Liver (tissue), 9 donors: Measurements from ENCODE around the gene BRD3OS. TPM values are rescaled to one million over a fixed set of nuclear protein-coding genes. Genes with fewer than 3 reads are reported as not detected.

Source experiments
- DNase-seq: peaks from one replicate; pipeline ENCODE4 v3.0.0-alpha.2; 2017; ENCODE audit warnings: low spot score
- H3K27ac ChIP-seq, 2 donors: one replicate each; pipeline ENCODE4 v1.7.0; 2013; ENCODE audit warnings: inconsistent platforms in 2 of 2, low read length in 2 of 2, control low read depth in 1 of 2, low read depth in 1 of 2, mild to moderate bottlenecking in 1 of 2
- H3K27me3 ChIP-seq, 4 donors: one replicate each; pipeline versions ENCODE4 v1.6.1 to v1.7.0; 2013; ENCODE audit warnings: low read length in 3 of 4, inconsistent platforms in 1 of 4, mild to moderate bottlenecking in 1 of 4, moderate library complexity in 1 of 4; ENCODE audit not compliant: control insufficient read depth in 4 of 4, insufficient read depth in 4 of 4
- H3K36me3 ChIP-seq, 4 donors: one replicate each; pipeline versions ENCODE4 v1.6.1 to v1.7.0; 2013; ENCODE audit warnings: low read length in 3 of 4, mild to moderate bottlenecking in 3 of 4, low read depth in 1 of 4, moderate library complexity in 1 of 4; ENCODE audit not compliant: control insufficient read depth in 4 of 4, insufficient read depth in 3 of 4
- H3K4me1 ChIP-seq, 4 donors: one replicate each; pipeline versions ENCODE4 v1.6.1 to v1.7.0; 2013; ENCODE audit warnings: low read length in 3 of 4, mild to moderate bottlenecking in 3 of 4, moderate library complexity in 1 of 4; ENCODE audit not compliant: control insufficient read depth in 4 of 4, insufficient read depth in 4 of 4
- H3K4me3 ChIP-seq, 3 donors: one replicate each; pipeline versions ENCODE4 v1.6.1 to v1.7.0; 2013; ENCODE audit warnings: low read length in 3 of 3, control low read depth in 1 of 3, low read depth in 1 of 3, mild to moderate bottlenecking in 1 of 3
- H3K9ac ChIP-seq, 2 donors: one replicate each; pipeline ENCODE4 v1.7.0; 2013; ENCODE audit warnings: low read length in 2 of 2, mild to moderate bottlenecking in 2 of 2, moderate library complexity in 2 of 2, control low read depth in 1 of 2, low read depth in 1 of 2
- H3K9me3 ChIP-seq, 4 donors: one replicate each; pipeline versions ENCODE4 v1.6.1 to v1.7.0; 2013; ENCODE audit warnings: low read length in 3 of 4; ENCODE audit not compliant: control insufficient read depth in 4 of 4
- ATF3 ChIP-seq: IDR thresholded peaks from 2 replicates; pipeline ENCODE4 v1.6.1; 2016; ENCODE audit warnings: antibody characterized with exemption
- EGR1 ChIP-seq, 2 donors: IDR thresholded peaks; 2 replicates each; pipeline ENCODE4 v1.6.1; 2016 to 2018; ENCODE audit warnings: antibody characterized with exemption in 2 of 2, low read depth in 2 of 2
- FOXA1 ChIP-seq: IDR thresholded peaks from 2 replicates; pipeline ENCODE4 v1.6.1; 2016; ENCODE audit warnings: antibody characterized with exemption
- FOXA2 ChIP-seq: IDR thresholded peaks from 2 replicates; pipeline ENCODE4 v1.6.1; 2016; ENCODE audit warnings: antibody characterized with exemption
- HNF4G ChIP-seq: IDR thresholded peaks from 2 replicates; pipeline ENCODE4 v1.6.1; 2016; ENCODE audit warnings: antibody characterized with exemption
- JUND ChIP-seq, 2 donors: IDR thresholded peaks; 2 replicates each; pipeline ENCODE4 v1.6.1; 2016; ENCODE audit warnings: antibody characterized with exemption in 2 of 2
- MAX ChIP-seq: IDR thresholded peaks from 2 replicates; pipeline ENCODE4 v1.6.1; 2016; ENCODE audit warnings: antibody characterized with exemption
- NR2F2 ChIP-seq: IDR thresholded peaks from 2 replicates; pipeline ENCODE4 v1.6.1; 2016; ENCODE audit warnings: antibody characterized with exemption
- RAD21 ChIP-seq, 2 donors: IDR thresholded peaks; 2 replicates each; pipeline ENCODE4 v1.6.1; 2016; ENCODE audit warnings: antibody characterized with exemption in 2 of 2, mild to moderate bottlenecking in 2 of 2
- RXRA ChIP-seq, 2 donors: IDR thresholded peaks; 2 replicates each; pipeline ENCODE4 v1.6.1; 2017 to 2018; ENCODE audit warnings: antibody characterized with exemption in 2 of 2, mild to moderate bottlenecking in 1 of 2
- SP1 ChIP-seq: IDR thresholded peaks from 2 replicates; pipeline ENCODE4 v1.6.1; 2018; ENCODE audit warnings: antibody characterized with exemption, mild to moderate bottlenecking
- TAF1 ChIP-seq: conservative IDR thresholded peaks from 2 replicates; pipeline ENCODE4 v1.6.1; 2016; ENCODE audit warnings: antibody characterized with exemption, mild to moderate bottlenecking
- YY1 ChIP-seq: IDR thresholded peaks from 2 replicates; pipeline ENCODE4 v1.6.1; 2016; ENCODE audit warnings: antibody characterized with exemption, mild to moderate bottlenecking
- WGBS: extraction: QIAGEN DNeasy Blood & Tissue Kit; methylation state at CpG from one replicate; pipeline ENCODE4 v1.1.7; 2013; 5-methylcytosine and 5-hydroxymethylcytosine counted together
- polyA plus RNA-seq, 2 donors: library from polyadenylated mRNA; stranded (reverse) in 1 of 2; unstranded in 1 of 2; fragments of 200-250 nt in 1 of 2; fragments of >200 nt in 1 of 2; fragmentation: Nextera tagmentation in 1 of 2; extraction: Ambion mirVana in 1 of 2; gene quantifications; one replicate each; pipeline versions ENCODE4 v1.2.1 to v1.2.3, GENCODE V29; 2013 to 2015
- total RNA-seq, 2 donors: library from RNA; depleted of rRNA; stranded (reverse); fragments of >200 nt; gene quantifications; one replicate each; pipeline ENCODE4 v1.2.3, GENCODE V29; 2014
- TF ChIP-seq, protein P1 (sequence below): fragments of 150-350 bp; IDR thresholded peaks from 2 replicates; pipeline ENCODE4 v1.5.1; 2017; ENCODE audit warnings: improper control_type of control experiment, low read depth, low read length; ENCODE audit not compliant: missing input control
- TF ChIP-seq, protein P2 (sequence below): IDR thresholded peaks from 2 replicates; pipeline ENCODE4 v1.6.1; 2016; ENCODE audit warnings: antibody characterized with exemption
- TF ChIP-seq, protein P3 (sequence below): IDR thresholded peaks from 2 replicates; pipeline ENCODE4 v1.6.1; 2016; ENCODE audit warnings: antibody characterized with exemption, mild to moderate bottlenecking
- donor health status: healthy.
- donor health status: healthy.
- donor health status: healthy.
- donor health status: healthy.
- donor health status: healthy.

The BRD3OS gene
- total and polyA plus RNA-seq, 4 donors, result 2.1 to 5.1 (median 2.9) TPM

DNA sequence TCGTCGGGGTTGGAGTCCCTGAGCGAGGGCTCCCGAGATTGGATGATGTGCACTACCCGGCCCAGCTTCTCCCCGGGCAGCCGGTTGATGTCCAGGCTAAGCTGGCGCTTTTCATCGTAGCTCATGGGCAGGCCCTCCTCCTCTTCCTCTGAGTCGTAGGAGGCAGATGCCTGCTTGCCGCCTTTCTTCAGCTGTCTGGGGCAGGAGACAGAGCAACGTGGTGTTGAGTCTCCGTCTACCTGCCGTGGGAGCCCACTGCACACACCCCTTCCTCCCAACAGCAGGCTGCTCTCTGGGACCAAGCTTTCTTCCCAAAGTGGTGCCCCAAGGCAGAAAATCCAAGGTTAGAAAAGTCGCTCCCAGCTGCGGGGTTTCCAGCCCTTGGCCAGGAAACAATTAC, 10.8 kb downstream of the BRD3OS start (continued):
- TF ChIP-seq SP1 (no peak), FOXA1 (no peak)

- Histone ChIP-seq H3K9ac (no peak overlapping the region), H3K27ac (no peak overlapping the region), H3K36me3 (peaks cover 29 to 60% (median 37%) of the 10 kb centered on the region in 4 donors), H3K4me1 (peaks cover 0 to 2% (median 0%) of the 10 kb centered on the region in 4 donors), H3K9me3 (no peaks in the 10 kb centered on the region), H3K4me3 (no peak overlapping the region), H3K27me3 (no peaks in the 10 kb centered on the region)
- whole genome bisulfite sequencing, result 99% methylated on average over 2 of the region's 2 CpGs
- TF ChIP-seq RAD21 (IDR thresholded peaks at IDR 0.05) (no peak), HNF4G (no peak), FOXA2 (no peak), ATF3 (no peak), RXRA (IDR thresholded peaks at IDR 0.05) (no peak), NR2F2 (no peak), TAF1 (no peak), YY1 (no peak), JUND (IDR thresholded peaks at IDR 0.05) (no peak), FOXA1 (no peak)
- TF ChIP-seq, protein P1, sequence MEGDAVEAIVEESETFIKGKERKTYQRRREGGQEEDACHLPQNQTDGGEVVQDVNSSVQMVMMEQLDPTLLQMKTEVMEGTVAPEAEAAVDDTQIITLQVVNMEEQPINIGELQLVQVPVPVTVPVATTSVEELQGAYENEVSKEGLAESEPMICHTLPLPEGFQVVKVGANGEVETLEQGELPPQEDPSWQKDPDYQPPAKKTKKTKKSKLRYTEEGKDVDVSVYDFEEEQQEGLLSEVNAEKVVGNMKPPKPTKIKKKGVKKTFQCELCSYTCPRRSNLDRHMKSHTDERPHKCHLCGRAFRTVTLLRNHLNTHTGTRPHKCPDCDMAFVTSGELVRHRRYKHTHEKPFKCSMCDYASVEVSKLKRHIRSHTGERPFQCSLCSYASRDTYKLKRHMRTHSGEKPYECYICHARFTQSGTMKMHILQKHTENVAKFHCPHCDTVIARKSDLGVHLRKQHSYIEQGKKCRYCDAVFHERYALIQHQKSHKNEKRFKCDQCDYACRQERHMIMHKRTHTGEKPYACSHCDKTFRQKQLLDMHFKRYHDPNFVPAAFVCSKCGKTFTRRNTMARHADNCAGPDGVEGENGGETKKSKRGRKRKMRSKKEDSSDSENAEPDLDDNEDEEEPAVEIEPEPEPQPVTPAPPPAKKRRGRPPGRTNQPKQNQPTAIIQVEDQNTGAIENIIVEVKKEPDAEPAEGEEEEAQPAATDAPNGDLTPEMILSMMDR, result no peak
- DNase-seq, result no peak
Measured at GRCh38 chr9:134037641-134038040, 12.4 kb downstream of the BRD3OS start.

DNA sequence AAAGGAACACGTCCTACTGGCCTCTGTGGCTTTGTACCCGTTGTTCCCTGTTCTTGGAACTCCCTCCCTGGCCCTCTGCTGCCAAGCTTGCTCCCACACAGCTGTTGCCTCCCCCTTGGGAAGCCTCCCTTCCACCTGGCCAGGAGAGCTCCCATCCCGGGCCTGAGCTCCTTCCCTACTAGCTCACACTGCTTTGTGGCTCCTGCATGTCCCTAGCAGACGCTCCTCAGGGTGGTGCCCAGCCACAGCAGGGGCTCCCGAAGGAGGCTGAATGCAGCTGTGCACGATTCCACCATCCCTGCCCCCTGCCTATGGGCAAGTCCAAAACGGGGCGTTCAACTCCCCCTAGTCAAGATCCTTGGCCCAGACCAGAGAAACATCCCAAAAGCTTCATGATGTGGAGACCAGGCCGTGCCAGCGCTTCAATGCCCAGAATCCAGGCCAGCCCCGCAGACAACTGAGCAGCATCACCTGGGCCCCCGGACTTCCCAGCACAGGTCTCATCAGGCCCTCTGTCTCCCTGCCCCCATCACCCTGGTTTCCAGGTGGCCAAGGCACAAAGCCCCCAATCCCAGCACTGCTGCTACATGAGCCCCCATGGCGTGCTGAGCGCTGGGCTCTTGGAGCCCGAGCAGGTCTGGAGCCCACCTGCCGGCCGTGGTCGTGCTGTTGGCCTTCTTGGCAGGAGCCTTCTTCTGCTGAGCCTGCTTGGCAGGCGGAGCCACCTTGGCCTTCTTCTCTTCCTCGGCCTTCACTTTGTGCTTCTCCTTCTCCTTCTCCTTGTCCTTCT, 14.3 kb downstream of the BRD3OS start:
- H3K27me3 ChIP-seq, result no peaks in the 10 kb centered on the region
- WGBS, result 94% methylated on average over 20 of the region's 20 CpGs
- H3K4me3 ChIP-seq, result no peak overlapping the region
- no peak overlapping the region for H3K9ac ChIP-seq
- H3K27ac ChIP-seq, result no peak overlapping the region
- no peak for DNase-seq
- H3K9me3 ChIP-seq, result no peaks in the 10 kb centered on the region
- H3K36me3 ChIP-seq, result peaks cover 16 to 45% (median 27%) of the 10 kb centered on the region in 4 donors
- peaks cover 0 to 9% (median under 1%) of the 10 kb centered on the region in 4 donors for H3K4me1 ChIP-seq
- TF ChIP-seq HNF4G (no peak), MAX (no peak), TAF1 (no peak), EGR1 (IDR thresholded peaks at IDR 0.05; ENCODE audit: low read depth in 2 of 2) (no peak), ATF3 (no peak), RXRA (IDR thresholded peaks at IDR 0.05) (no peak), NR2F2 (no peak)
- TF ChIP-seq, protein P2, sequence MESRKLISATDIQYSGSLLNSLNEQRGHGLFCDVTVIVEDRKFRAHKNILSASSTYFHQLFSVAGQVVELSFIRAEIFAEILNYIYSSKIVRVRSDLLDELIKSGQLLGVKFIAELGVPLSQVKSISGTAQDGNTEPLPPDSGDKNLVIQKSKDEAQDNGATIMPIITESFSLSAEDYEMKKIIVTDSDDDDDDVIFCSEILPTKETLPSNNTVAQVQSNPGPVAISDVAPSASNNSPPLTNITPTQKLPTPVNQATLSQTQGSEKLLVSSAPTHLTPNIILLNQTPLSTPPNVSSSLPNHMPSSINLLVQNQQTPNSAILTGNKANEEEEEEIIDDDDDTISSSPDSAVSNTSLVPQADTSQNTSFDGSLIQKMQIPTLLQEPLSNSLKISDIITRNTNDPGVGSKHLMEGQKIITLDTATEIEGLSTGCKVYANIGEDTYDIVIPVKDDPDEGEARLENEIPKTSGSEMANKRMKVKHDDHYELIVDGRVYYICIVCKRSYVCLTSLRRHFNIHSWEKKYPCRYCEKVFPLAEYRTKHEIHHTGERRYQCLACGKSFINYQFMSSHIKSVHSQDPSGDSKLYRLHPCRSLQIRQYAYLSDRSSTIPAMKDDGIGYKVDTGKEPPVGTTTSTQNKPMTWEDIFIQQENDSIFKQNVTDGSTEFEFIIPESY, result no peak
- TF ChIP-seq, protein P3, sequence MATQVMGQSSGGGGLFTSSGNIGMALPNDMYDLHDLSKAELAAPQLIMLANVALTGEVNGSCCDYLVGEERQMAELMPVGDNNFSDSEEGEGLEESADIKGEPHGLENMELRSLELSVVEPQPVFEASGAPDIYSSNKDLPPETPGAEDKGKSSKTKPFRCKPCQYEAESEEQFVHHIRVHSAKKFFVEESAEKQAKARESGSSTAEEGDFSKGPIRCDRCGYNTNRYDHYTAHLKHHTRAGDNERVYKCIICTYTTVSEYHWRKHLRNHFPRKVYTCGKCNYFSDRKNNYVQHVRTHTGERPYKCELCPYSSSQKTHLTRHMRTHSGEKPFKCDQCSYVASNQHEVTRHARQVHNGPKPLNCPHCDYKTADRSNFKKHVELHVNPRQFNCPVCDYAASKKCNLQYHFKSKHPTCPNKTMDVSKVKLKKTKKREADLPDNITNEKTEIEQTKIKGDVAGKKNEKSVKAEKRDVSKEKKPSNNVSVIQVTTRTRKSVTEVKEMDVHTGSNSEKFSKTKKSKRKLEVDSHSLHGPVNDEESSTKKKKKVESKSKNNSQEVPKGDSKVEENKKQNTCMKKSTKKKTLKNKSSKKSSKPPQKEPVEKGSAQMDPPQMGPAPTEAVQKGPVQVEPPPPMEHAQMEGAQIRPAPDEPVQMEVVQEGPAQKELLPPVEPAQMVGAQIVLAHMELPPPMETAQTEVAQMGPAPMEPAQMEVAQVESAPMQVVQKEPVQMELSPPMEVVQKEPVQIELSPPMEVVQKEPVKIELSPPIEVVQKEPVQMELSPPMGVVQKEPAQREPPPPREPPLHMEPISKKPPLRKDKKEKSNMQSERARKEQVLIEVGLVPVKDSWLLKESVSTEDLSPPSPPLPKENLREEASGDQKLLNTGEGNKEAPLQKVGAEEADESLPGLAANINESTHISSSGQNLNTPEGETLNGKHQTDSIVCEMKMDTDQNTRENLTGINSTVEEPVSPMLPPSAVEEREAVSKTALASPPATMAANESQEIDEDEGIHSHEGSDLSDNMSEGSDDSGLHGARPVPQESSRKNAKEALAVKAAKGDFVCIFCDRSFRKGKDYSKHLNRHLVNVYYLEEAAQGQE, result no peak
